ENCODE measurements around the gene SLC5A10.

DNA sequence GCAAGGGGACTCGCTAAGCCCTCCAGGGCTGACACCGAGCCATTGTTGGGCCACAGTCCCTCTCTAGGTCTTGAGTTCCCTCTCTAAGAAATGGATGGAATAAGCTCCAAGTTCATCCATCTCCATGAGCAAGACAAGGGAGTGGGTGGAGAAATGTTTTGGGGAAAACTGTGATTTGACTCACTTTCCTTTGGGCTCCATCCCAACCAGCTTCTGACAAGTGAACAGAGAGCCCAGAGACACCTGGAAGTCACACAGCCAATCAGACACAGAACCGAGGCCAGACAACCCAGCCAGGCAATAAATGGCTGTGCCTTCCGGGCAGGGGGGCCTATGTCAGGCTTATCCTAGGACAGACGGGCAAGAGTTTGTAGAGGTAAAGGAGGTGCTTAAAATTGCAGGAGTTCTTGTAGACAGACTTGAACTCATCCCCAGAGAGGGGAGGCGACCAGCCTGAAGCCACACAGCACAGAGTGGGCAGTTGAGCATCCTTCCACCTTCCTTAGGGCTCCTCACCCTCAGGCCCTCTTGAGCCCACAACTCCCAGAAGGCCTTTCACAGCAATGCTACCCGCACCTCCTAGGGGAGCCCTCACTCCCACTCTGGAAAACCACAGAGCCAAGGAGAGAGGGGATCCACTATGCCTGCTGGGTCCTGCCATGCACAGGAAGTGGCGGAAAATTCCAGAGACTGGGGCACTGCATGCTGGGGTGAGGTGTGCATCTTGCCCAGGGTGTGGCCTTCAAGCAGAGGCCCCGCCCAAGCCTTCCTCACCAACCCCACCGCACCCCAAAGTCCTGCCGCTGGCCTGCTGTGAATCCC, 62.1 kb downstream of the SLC5A10 start:
- no peak for TF ChIP-seq POLR2A (IDR thresholded peaks at IDR 0.05)
- TF ChIP-seq, protein P1, sequence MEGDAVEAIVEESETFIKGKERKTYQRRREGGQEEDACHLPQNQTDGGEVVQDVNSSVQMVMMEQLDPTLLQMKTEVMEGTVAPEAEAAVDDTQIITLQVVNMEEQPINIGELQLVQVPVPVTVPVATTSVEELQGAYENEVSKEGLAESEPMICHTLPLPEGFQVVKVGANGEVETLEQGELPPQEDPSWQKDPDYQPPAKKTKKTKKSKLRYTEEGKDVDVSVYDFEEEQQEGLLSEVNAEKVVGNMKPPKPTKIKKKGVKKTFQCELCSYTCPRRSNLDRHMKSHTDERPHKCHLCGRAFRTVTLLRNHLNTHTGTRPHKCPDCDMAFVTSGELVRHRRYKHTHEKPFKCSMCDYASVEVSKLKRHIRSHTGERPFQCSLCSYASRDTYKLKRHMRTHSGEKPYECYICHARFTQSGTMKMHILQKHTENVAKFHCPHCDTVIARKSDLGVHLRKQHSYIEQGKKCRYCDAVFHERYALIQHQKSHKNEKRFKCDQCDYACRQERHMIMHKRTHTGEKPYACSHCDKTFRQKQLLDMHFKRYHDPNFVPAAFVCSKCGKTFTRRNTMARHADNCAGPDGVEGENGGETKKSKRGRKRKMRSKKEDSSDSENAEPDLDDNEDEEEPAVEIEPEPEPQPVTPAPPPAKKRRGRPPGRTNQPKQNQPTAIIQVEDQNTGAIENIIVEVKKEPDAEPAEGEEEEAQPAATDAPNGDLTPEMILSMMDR (IDR thresholded peaks at IDR 0.05): no peak
